AG04450 (cell line): ENCODE measurements around the gene TEX264. TPM values are rescaled to one million over a fixed set of nuclear protein-coding genes. Genes with fewer than 3 reads are reported as not detected.
A peak's percentile ranks its signal among the peaks of the same experiment; 100 is the strongest.

Source experiments
- CTCF ChIA-PET: fragments of 300-600, 350-600 bp; formaldehyde crosslinking; extraction: SDS; loops from one replicate; lab custom pipeline; 2022; ENCODE audit warnings: antibody characterized with exemption, inconsistent platforms; lab: Charles Lee
- POLR2A ChIA-PET: fragments of 350-600 bp; formaldehyde crosslinking; extraction: SDS; loops from one replicate; lab custom pipeline; 2021; ENCODE audit warnings: antibody characterized with exemption, inconsistent platforms; lab: Yijun Ruan, JAX
- DNase-seq: peaks from one replicate; pipeline ENCODE4 v3.0.0-alpha.2; 2011; ENCODE audit warnings: low read depth, low spot score
- H3K27ac ChIP-seq: one replicate; pipeline ENCODE4 v1.5.1; 2012; ENCODE audit warnings: low read depth, low read length, control low read depth
- H3K27me3 ChIP-seq: one replicate; pipeline ENCODE4 v1.6.0; 2012; ENCODE audit warnings: low read length; ENCODE audit not compliant: control insufficient read depth, insufficient read depth
- H3K4me3 ChIP-seq: 2 replicates; pipeline ENCODE4 v1.5.1; 2011; ENCODE audit warnings: mild to moderate bottlenecking, low read depth, low read length, control low read depth
- H3K9me3 ChIP-seq: 2 replicates; pipeline ENCODE4 v1.5.1; 2012; ENCODE audit warnings: low read length; ENCODE audit not compliant: control insufficient read depth, insufficient read depth
- CTCF ChIP-seq: IDR thresholded peaks from 2 replicates; pipeline ENCODE4 v1.5.1; 2011; ENCODE audit warnings: low read depth, low read length, control low read depth, inconsistent platforms
- polyA minus RNA-seq: library from RNA; depleted of rRNA, polyadenylated mRNA; stranded (reverse); fragments of >200 nt; gene quantifications from 2 replicates; pipeline ENCODE4 v1.2.3, GENCODE V29; 2011; rRNA and poly(A)+ RNA removed
- polyA plus RNA-seq: library from polyadenylated mRNA; depleted of rRNA; stranded (reverse); fragments of >200 nt; gene quantifications from 2 replicates; pipeline ENCODE4 v1.2.3, GENCODE V29; 2011; rRNA removed

The TEX264 gene
- 40.6 and 49.9 TPM in 2 replicates for polyA plus RNA-seq
- polyA minus RNA-seq = 51.1 and 76.6 TPM in 2 replicates

- Histone ChIP-seq H3K4me3 (peak within 1 kb of the TSS; percentile 81), H3K27ac (no peak within 1 kb of the TSS), H3K27me3 (no peaks in the 10 kb centered on the region), H3K9me3 (no peaks in the 10 kb centered on the region)
- ChIA-PET POLR2A (interaction anchor here (0.6 to 3.9 kb wide), 2 partner anchors 74 to 171 kb away, joined by 7 to 20 read pairs; partner anchors contain the start of gene DCAF1), CTCF (interaction anchor here (0.9 to 6.5 kb wide), 9 partner anchors 10 to 282 kb away, joined by 3 to 224 read pairs (median 13); partner anchors contain the start of genes DCAF1 and RAD54L2)
- TF ChIP-seq CTCF = no peak
- DNase-seq = no peak
Measured at GRCh38 chr3:51670823-51671733, at the start of gene TEX264. Gene TEX264, plus strand, starts transcription at chr3:51671252. Its CDS starts 3,053 bp downstream, at chr3:51674305.

GRCh38 chr3:51622413-51622812, 48.6 kb upstream of the TEX264 start:
- no peak for DNase-seq
- Histone ChIP-seq H3K4me3 (no peak overlapping the region), H3K27ac (peak overlapping the region; percentile 22), H3K27me3 (no peaks in the 10 kb centered on the region), H3K9me3 (no peaks in the 10 kb centered on the region)
- no peak for TF ChIP-seq CTCF
- ChIA-PET CTCF (interaction anchor here (1.6 kb wide), 1 partner anchor 121 kb away, joined by 9 read pairs; no protein-coding TSS in a partner anchor), POLR2A (interaction anchor here (0.6 kb wide), 1 partner anchor 40 kb away, joined by 3 read pairs; no protein-coding TSS in a partner anchor)

GRCh38 chr3:51622868-51623267, 48.2 kb upstream of the TEX264 start:
- peak; percentile 50 for DNase-seq
- H3K9me3 ChIP-seq = no peaks in the 10 kb centered on the region
- no peak for TF ChIP-seq CTCF
- H3K27ac ChIP-seq = peak overlapping the region; percentile 22
- no peaks in the 10 kb centered on the region for H3K27me3 ChIP-seq
- no peak overlapping the region for H3K4me3 ChIP-seq
- POLR2A ChIA-PET = interaction anchor here (0.6 kb wide), 1 partner anchor 41 kb away, joined by 3 read pairs; no protein-coding TSS in a partner anchor
- CTCF ChIA-PET = interaction anchor here (0.6 to 1.6 kb wide), 3 partner anchors 19 to 121 kb away, joined by 3 to 9 read pairs (median 7); no protein-coding TSS in a partner anchor

- ChIA-PET CTCF (interaction anchor here (0.9 kb wide), 1 partner anchor 40 kb away, joined by 3 read pairs; no protein-coding TSS in a partner anchor), POLR2A (no interaction called here)
- no peaks in the 10 kb centered on the region for H3K27me3 ChIP-seq
- TF ChIP-seq CTCF = no peak
- H3K27ac ChIP-seq = no peak overlapping the region
- DNase-seq = no peak
- no peaks in the 10 kb centered on the region for H3K9me3 ChIP-seq
- no peak overlapping the region for H3K4me3 ChIP-seq
Measured at GRCh38 chr3:51630513-51630912, 40.5 kb upstream of the TEX264 start.
